ENCODE data around the gene CLECL1. TPM values are rescaled to one million over a fixed set of nuclear protein-coding genes. Genes with fewer than 3 reads are reported as not detected.
"Not testable (repeated sequence)": the region's sequence is repeated elsewhere in the genome, so short reads cannot be mapped to it uniquely, and the experiment has no call there.

The CLECL1 gene
- total and polyA plus RNA-seq, 10 donors: 6.3 to 103 (median 14.5) TPM

- Histone ChIP-seq H3K36me3 (peaks cover 11 to 97% (median 44%) of the 10 kb centered on the region in 6 donors), H3K27me3 (replicated peaks in 1 of 7) (no peaks in the 10 kb centered on the region), H3K9me3 (peaks cover 0 to 34% (median 17%) of the 10 kb centered on the region in 8 donors), H3K4me3 (no peak overlapping the region), H3K27ac (peak overlapping the region in 3 of 8 donors; percentile 14 to 76 (median 61)), H3K4me1 (peaks cover 0 to 46% (median 22%) of the 10 kb centered on the region in 6 donors)
- intact Hi-C loops (cut with DNase I; ENCODE audit: low total_unique reads): no loop called here
- WGBS, 5 donors: 70 to 93% (median 85%) methylated on average over 1 of the region's 1 CpG
- DNase-seq: no peak
- no peak for TF ChIP-seq POLR2A (IDR thresholded peaks at IDR 0.05)
- peak in 1 of 3 donors; percentile 5 for TF ChIP-seq POLR2AphosphoS5 (IDR thresholded peaks at IDR 0.05)
Observed at GRCh38 chr12:9687228-9687627, 45.7 kb downstream of the CLECL1 start.

- WGBS, 5 donors: 63 to 88% (median 83%) methylated on average over 4 of the region's 4 CpGs
- TF ChIP-seq POLR2A (IDR thresholded peaks at IDR 0.05) (no peak), POLR2AphosphoS5 (IDR thresholded peaks at IDR 0.05) (peak in 2 of 3 donors; percentile 8 to 23), CTCF (IDR thresholded peaks at IDR 0.05 in 8 of 11, conservative IDR thresholded peaks at IDR 0.05 in 3 of 11) (no peak)
Observed at GRCh38 chr12:9685915-9686314, 47.0 kb downstream of the CLECL1 start.

DNA sequence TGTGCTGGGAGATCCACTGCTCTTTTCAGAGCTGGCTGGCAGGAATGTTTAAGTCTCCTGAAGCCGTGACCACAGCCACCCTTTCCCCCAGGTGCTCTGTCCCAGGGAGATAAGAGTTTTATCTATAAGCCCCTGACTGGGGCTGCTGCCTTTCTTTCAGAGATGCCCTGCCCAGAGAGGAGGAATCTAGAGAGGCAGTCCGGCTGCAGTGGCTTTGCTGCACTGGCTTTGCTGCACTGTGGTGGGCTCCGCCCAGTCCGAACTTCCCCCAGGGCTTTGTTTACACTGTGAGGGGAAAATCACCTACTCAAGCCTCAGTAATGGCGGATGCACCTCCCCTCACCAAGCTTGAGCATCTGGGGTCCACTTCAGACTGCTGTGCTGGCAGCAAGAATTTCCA lies 47.5 kb downstream of the CLECL1 start:
- DNase-seq: peak; percentile 77
- intact Hi-C loops (cut with DNase I; ENCODE audit: low total_unique reads); H3K27me3 ChIP-seq (replicated peaks in 1 of 7); H3K4me3 ChIP-seq: not testable (repeated sequence)
- peaks cover 0 to 46% (median 22%) of the 10 kb centered on the region in 6 donors for H3K4me1 ChIP-seq
- H3K36me3 ChIP-seq: peaks cover 11 to 97% (median 55%) of the 10 kb centered on the region in 6 donors
- H3K9me3 ChIP-seq: peaks cover 0 to 47% (median 21%) of the 10 kb centered on the region in 8 donors
- peak overlapping the region in 6 of 8 donors; percentile 1 to 76 (median 48) for H3K27ac ChIP-seq
- 70 to 80% (median 76%) methylated on average over 4 to 5 of the region's 5 CpGs for WGBS, 5 donors

More at GRCh38 chr12:9685915-9686314, 47.0 kb downstream of the CLECL1 start:
- Histone ChIP-seq H3K36me3 (peaks cover 11 to 97% (median 52%) of the 10 kb centered on the region in 6 donors), H3K27me3 (replicated peaks in 1 of 7) (no peaks in the 10 kb centered on the region), H3K4me1 (peaks cover 0 to 46% (median 22%) of the 10 kb centered on the region in 6 donors), H3K4me3 (no peak overlapping the region), H3K9me3 (peaks cover 0 to 42% (median 18%) of the 10 kb centered on the region in 8 donors), H3K27ac (peak overlapping the region in 5 of 8 donors; percentile 39 to 76 (median 57))
- intact Hi-C loops (cut with DNase I; ENCODE audit: low total_unique reads): no loop called here
- DNase-seq: no peak

DNA sequence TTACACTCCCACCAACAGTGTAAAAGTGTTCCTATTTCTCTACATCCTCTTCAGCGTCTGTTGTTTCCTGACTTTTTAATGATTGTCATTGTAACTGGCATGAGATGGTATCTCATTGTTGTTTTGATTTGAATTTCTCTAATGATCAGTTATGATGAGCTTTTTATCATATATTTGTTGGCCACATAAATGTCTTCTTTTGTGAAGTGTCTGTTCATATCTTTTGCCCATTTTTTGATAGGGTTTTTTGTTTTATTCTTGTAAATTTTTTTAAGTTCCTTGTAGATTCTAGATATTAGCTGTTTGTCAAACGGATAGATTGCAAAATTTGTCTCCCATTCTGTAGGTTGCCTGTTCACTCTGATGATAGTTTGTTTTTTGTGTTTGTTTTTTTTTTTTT lies 49.9 kb downstream of the CLECL1 start:
- intact Hi-C loops (cut with DNase I; ENCODE audit: low total_unique reads); H3K27me3 ChIP-seq (replicated peaks in 1 of 7); H3K27ac ChIP-seq; DNase-seq; H3K4me3 ChIP-seq: not testable (repeated sequence)
- Histone ChIP-seq H3K4me1 (peaks cover 0 to 65% (median 23%) of the 10 kb centered on the region in 6 donors), H3K9me3 (peaks cover 0 to 39% (median 23%) of the 10 kb centered on the region in 8 donors), H3K36me3 (peaks cover 0 to 95% (median 38%) of the 10 kb centered on the region in 6 donors)
- whole genome bisulfite sequencing, 5 donors: 84 to 93% (median 88%) methylated on average over 2 of the region's 2 CpGs

GRCh38 chr12:9682508-9682907 lies 50.4 kb downstream of the CLECL1 start:
- H3K4me3 ChIP-seq; intact Hi-C loops (cut with DNase I; ENCODE audit: low total_unique reads); DNase-seq; H3K27ac ChIP-seq; H3K27me3 ChIP-seq (replicated peaks in 1 of 7): not testable (repeated sequence)
- Histone ChIP-seq H3K4me1 (peaks cover 0 to 66% (median 23%) of the 10 kb centered on the region in 6 donors), H3K9me3 (peaks cover 0 to 39% (median 23%) of the 10 kb centered on the region in 8 donors), H3K36me3 (peaks cover 0 to 91% (median 35%) of the 10 kb centered on the region in 6 donors)
- WGBS, 5 donors: 96 to 99% (median 98%) methylated on average over 4 of the region's 4 CpGs
- peak in 1 of 3 donors; percentile 7 for TF ChIP-seq POLR2AphosphoS5 (IDR thresholded peaks at IDR 0.05)

- Histone ChIP-seq H3K4me1 (peaks cover 11 to 81% (median 37%) of the 10 kb centered on the region in 6 donors), H3K4me3 (peak overlapping the region in 5 of 8 donors; percentile 1 to 64 (median 35)), H3K27ac (peak overlapping the region; percentile 30 to 89 (median 78)), H3K36me3 (peaks cover 0 to 26% (median 2%) of the 10 kb centered on the region in 6 donors), H3K27me3 (replicated peaks in 1 of 7) (no peaks in the 10 kb centered on the region), H3K9me3 (peaks cover 0 to 10% (median 2%) of the 10 kb centered on the region in 8 donors)
- no peak for DNase-seq
- intact Hi-C loops (cut with DNase I; ENCODE audit: low total_unique reads): no loop called here
- 44 to 68% (median 65%) methylated on average over 1 to 2 of the region's 2 CpGs for WGBS, 5 donors
- TF ChIP-seq CTCF (IDR thresholded peaks at IDR 0.05 in 8 of 11, conservative IDR thresholded peaks at IDR 0.05 in 3 of 11) (no peak), POLR2AphosphoS5 (IDR thresholded peaks at IDR 0.05) (peak in 2 of 3 donors; percentile 37 to 79), POLR2A (IDR thresholded peaks at IDR 0.05) (no peak)
Observed at GRCh38 chr12:9674226-9674590, 58.7 kb downstream of the CLECL1 start.
